Sigmoid colon (tissue), 4 donors: Measurements from ENCODE around the gene LAIR2.

Source experiments
- EP300 ChIP-seq, 4 donors: sonication (generic); formaldehyde crosslinking; IDR thresholded peaks; one replicate each; pipeline ENCODE4 v1.6.1; 2017; ENCODE audit warnings: antibody characterized with exemption in 4 of 4
- POLR2A ChIP-seq, 2 donors: fragments of 450-650 bp; IDR thresholded peaks; one replicate each; pipeline ENCODE4 v1.6.1; 2016; ENCODE audit warnings: antibody characterized with exemption in 2 of 2, mild to moderate bottlenecking in 2 of 2, moderate library complexity in 2 of 2
- POLR2AphosphoS5 ChIP-seq, 4 donors: sonication (generic); formaldehyde crosslinking; IDR thresholded peaks; one replicate each; pipeline ENCODE4 v1.6.1; 2017; ENCODE audit warnings: antibody characterized with exemption in 4 of 4
- TF ChIP-seq, protein P1 (sequence below), 4 experiments: fragments of 450-650 bp in 3 of 4; fragments of 200-600 bp in 1 of 4; IDR thresholded peaks; one replicate each; pipeline ENCODE4 v1.5.1; 2016 to 2019; ENCODE audit warnings: antibody characterized with exemption in 4 of 4, mild to moderate bottlenecking in 3 of 4, moderate library complexity in 2 of 4

DNA sequence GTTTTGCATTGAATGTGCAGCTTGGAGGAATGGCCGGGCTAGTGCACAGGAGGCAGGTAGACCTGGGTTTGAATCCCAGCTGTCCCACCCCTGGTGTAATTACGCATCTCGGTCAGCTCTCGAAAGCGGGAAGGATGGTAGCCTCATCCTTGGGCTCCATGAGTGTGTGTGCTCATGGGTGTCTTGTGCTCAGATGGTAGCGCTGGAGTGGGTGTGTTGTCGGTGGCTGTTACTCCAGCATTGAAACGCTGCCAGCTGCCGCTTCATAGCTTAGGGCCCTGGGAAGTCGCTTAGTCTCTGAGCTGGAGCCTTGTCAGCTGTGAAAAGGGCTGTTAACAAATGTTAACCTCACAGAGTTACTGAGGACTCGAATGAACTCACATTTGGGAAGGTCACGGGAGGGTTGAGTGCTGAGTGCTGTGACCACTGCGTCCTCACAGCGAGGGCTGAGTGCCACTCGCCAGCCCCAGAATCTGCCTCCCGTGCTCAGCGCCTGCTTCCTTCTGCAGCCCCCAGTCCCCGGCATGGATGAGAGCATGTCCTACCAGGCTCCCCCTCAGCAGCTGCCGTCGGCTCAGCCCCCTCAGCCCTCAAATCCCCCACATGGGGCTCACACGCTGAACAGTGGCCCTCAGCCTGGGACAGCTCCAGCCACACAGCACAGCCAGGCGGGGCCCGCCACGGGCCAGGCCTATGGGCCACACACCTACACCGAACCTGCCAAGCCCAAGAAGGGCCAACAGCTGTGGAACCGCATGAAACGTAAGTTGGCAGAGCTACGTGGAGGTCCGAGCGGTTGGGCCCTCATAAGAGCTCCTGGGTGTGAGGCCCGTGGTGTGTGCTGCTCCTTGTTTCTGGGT is 48.5 kb upstream of the LAIR2 start:
- TF ChIP-seq, protein P1, sequence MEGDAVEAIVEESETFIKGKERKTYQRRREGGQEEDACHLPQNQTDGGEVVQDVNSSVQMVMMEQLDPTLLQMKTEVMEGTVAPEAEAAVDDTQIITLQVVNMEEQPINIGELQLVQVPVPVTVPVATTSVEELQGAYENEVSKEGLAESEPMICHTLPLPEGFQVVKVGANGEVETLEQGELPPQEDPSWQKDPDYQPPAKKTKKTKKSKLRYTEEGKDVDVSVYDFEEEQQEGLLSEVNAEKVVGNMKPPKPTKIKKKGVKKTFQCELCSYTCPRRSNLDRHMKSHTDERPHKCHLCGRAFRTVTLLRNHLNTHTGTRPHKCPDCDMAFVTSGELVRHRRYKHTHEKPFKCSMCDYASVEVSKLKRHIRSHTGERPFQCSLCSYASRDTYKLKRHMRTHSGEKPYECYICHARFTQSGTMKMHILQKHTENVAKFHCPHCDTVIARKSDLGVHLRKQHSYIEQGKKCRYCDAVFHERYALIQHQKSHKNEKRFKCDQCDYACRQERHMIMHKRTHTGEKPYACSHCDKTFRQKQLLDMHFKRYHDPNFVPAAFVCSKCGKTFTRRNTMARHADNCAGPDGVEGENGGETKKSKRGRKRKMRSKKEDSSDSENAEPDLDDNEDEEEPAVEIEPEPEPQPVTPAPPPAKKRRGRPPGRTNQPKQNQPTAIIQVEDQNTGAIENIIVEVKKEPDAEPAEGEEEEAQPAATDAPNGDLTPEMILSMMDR (IDR thresholded peaks at IDR 0.05): no peak
- TF ChIP-seq POLR2AphosphoS5 (IDR thresholded peaks at IDR 0.05) (no peak), POLR2A (IDR thresholded peaks at IDR 0.05) (no peak), EP300 (IDR thresholded peaks at IDR 0.05) (no peak)
